Measurements from ENCODE around the gene AEBP2. TPM values are rescaled to one million over a fixed set of nuclear protein-coding genes. Genes with fewer than 3 reads are reported as not detected.
"Not testable (repeated sequence)": the region's sequence is repeated elsewhere in the genome, so short reads cannot be mapped to it uniquely, and the experiment has no call there.

The AEBP2 gene
- total RNA-seq, 2 donors from 2014 or later, result 25.1 to 25.7 TPM

- ATAC-seq (no peak), DNase-seq (no peak)
- Histone ChIP-seq H3K4me1 (no peaks in the 10 kb centered on the region), H3K9me3 (no peaks in the 10 kb centered on the region), H3K36me3 (replicated peaks in 1 of 2; ENCODE audit: insufficient read depth in 1 of 2, low read depth in 2 of 2) (no peaks in the 10 kb centered on the region), H3K27me3 (no peaks in the 10 kb centered on the region), H3K27ac (no peak overlapping the region), H3K4me3 (no peak overlapping the region)
- TF ChIP-seq CTCF (IDR thresholded peaks at IDR 0.05), result no peak
- TF ChIP-seq POLR2A (IDR thresholded peaks at IDR 0.05), result no peak
- intact Hi-C loops (cut with DNase I), result no loop called here
Measured at GRCh38 chr12:19547271-19547671, 108.0 kb downstream of the AEBP2 start.

GRCh38 chr12:19548834-19549233 is 109.5 kb downstream of the AEBP2 start:
- no peak overlapping the region for H3K4me3 ChIP-seq
- TF ChIP-seq CTCF (IDR thresholded peaks at IDR 0.05) (no peak), POLR2A (IDR thresholded peaks at IDR 0.05) (no peak)
- ATAC-seq (no peak), DNase-seq (no peak)
- H3K27ac ChIP-seq, result no peak overlapping the region
- WGBS, 2 donors, result 92% methylated on average over 4 of the region's 4 CpGs
- H3K9me3 ChIP-seq, result no peaks in the 10 kb centered on the region
- intact Hi-C loops (cut with DNase I), result no loop called here
- no peaks in the 10 kb centered on the region for H3K27me3 ChIP-seq
- no peaks in the 10 kb centered on the region for H3K4me1 ChIP-seq
- H3K36me3 ChIP-seq (replicated peaks in 1 of 2; ENCODE audit: insufficient read depth in 1 of 2, low read depth in 2 of 2), result no peaks in the 10 kb centered on the region

- Histone ChIP-seq H3K36me3 (replicated peaks in 1 of 2; ENCODE audit: insufficient read depth in 1 of 2, low read depth in 2 of 2) (no peaks in the 10 kb centered on the region), H3K4me3 (no peak overlapping the region), H3K27ac (no peak overlapping the region), H3K4me1 (no peaks in the 10 kb centered on the region), H3K27me3 (no peaks in the 10 kb centered on the region), H3K9me3 (no peaks in the 10 kb centered on the region)
- DNase-seq, result no peak
- 79 to 85% methylated on average over 4 of the region's 4 CpGs for WGBS, 2 donors
- intact Hi-C loops (cut with DNase I), result no loop called here
- ATAC-seq, result no peak
- TF ChIP-seq CTCF (IDR thresholded peaks at IDR 0.05) (no peak), POLR2A (IDR thresholded peaks at IDR 0.05) (no peak)
Measured at GRCh38 chr12:19550626-19551025, 111.3 kb downstream of the AEBP2 start.

GRCh38 chr12:19552441-19553097 is 113.3 kb downstream of the AEBP2 start:
- H3K27ac ChIP-seq; H3K4me1 ChIP-seq; H3K4me3 ChIP-seq; DNase-seq; H3K36me3 ChIP-seq (replicated peaks in 1 of 2; ENCODE audit: insufficient read depth in 1 of 2, low read depth in 2 of 2); ATAC-seq; H3K9me3 ChIP-seq; H3K27me3 ChIP-seq; intact Hi-C loops (cut with DNase I): not testable (repeated sequence)
- WGBS, 2 donors, result 87 to 96% methylated on average over 13 of the region's 13 CpGs

- ATAC-seq, result no peak
- 61 to 73% methylated on average over 2 of the region's 2 CpGs for WGBS, 2 donors
Measured at GRCh38 chr12:19553175-19553574, 113.9 kb downstream of the AEBP2 start.

GRCh38 chr12:19561411-19561961 is 122.2 kb downstream of the AEBP2 start:
- TF ChIP-seq CTCF (IDR thresholded peaks at IDR 0.05) (no peak), POLR2A (IDR thresholded peaks at IDR 0.05) (no peak)
- Histone ChIP-seq H3K4me3 (no peak overlapping the region), H3K27ac (no peak overlapping the region), H3K36me3 (replicated peaks in 1 of 2; ENCODE audit: insufficient read depth in 1 of 2, low read depth in 2 of 2) (no peaks in the 10 kb centered on the region), H3K4me1 (no peaks in the 10 kb centered on the region), H3K27me3 (no peaks in the 10 kb centered on the region), H3K9me3 (no peaks in the 10 kb centered on the region)
- no peak for ATAC-seq
- no peak for DNase-seq
- intact Hi-C loops (cut with DNase I), result no loop called here

More at GRCh38 chr12:19553175-19553574, 113.9 kb downstream of the AEBP2 start:
- H3K36me3 ChIP-seq (replicated peaks in 1 of 2; ENCODE audit: insufficient read depth in 1 of 2, low read depth in 2 of 2), result no peaks in the 10 kb centered on the region
- H3K27me3 ChIP-seq, result no peaks in the 10 kb centered on the region
- H3K4me1 ChIP-seq, result no peaks in the 10 kb centered on the region
- H3K27ac ChIP-seq, result no peak overlapping the region
- TF ChIP-seq POLR2A (IDR thresholded peaks at IDR 0.05), result no peak
- no peaks in the 10 kb centered on the region for H3K9me3 ChIP-seq
- DNase-seq, result no peak
- intact Hi-C loops (cut with DNase I), result no loop called here
- H3K4me3 ChIP-seq, result no peak overlapping the region

All from body of pancreas (tissue), 4 donors.